Endothelial cell of umbilical vein (primary cell): ENCODE measurements around the gene EXOSC9. TPM values are rescaled to one million over a fixed set of nuclear protein-coding genes. Genes with fewer than 3 reads are reported as not detected.

Experiments
- BruUV-seq: library from RNA; stranded (reverse); fragments of 400-500 nt; replicated peaks from 2 replicates; lab custom pipeline; 2021; lab: Mats Ljungman, UMichigan
- CTCF ChIA-PET: fragments of 300-600, 350-600 bp; sonication (Branson Sonifier 250); formaldehyde crosslinking; loops from one replicate; lab custom pipeline; 2021; ENCODE audit warnings: antibody characterized with exemption, inconsistent platforms; lab: Charles Lee
- POLR2A ChIA-PET: fragments of 300-600, 350-600 bp; sonication (Branson Sonifier 250); formaldehyde crosslinking; loops from one replicate; lab custom pipeline; 2021; ENCODE audit warnings: antibody characterized with exemption, inconsistent platforms; lab: Charles Lee
- DNase-seq: peaks from one replicate; pipeline ENCODE4 v3.0.0-alpha.2; 2011; ENCODE audit warnings: low read depth, low spot score
- FAIRE-seq: peaks from 2 replicates; lab custom pipeline; 2011; peaks lifted over from hg19 to GRCh38; lab: Jason Lieb, UNC
- H2AFZ ChIP-seq: 2 replicates; pipeline ENCODE4 v1.6.0; 2012; ENCODE audit warnings: low read depth, low read length, control low read depth, inconsistent platforms
- H3K27ac ChIP-seq: 2 replicates; pipeline ENCODE4 v1.5.1; 2011; ENCODE audit warnings: low read depth, mild to moderate bottlenecking, control low read depth, low read length, moderate library complexity; ENCODE audit not compliant: insufficient read depth
- H3K27me3 ChIP-seq, 2 experiments: 2 replicates each; pipeline versions ENCODE4 v1.6.0 to v1.6.1; 2011; ENCODE audit warnings: low read length in 2 of 2, mixed read lengths in 1 of 2; ENCODE audit not compliant: control insufficient read depth in 2 of 2, insufficient read depth in 2 of 2
- H3K36me3 ChIP-seq, 2 experiments: 2 replicates in 1 of 2; 3 replicates in 1 of 2; pipeline ENCODE4 v1.5.1; 2011; ENCODE audit warnings: low read length in 2 of 2, mild to moderate bottlenecking in 1 of 2, moderate library complexity in 1 of 2; ENCODE audit not compliant: control insufficient read depth in 2 of 2, insufficient read depth in 2 of 2; ENCODE audit errors: extremely low read depth in 1 of 2
- H3K4me1 ChIP-seq: 3 replicates; pipeline ENCODE4 v1.5.1; 2011; ENCODE audit warnings: mild to moderate bottlenecking, low read length; ENCODE audit not compliant: control insufficient read depth, insufficient read depth; ENCODE audit errors: extremely low read depth
- H3K4me2 ChIP-seq: 2 replicates; pipeline ENCODE4 v1.6.1; 2011; ENCODE audit warnings: low read length, control low read depth, mixed read lengths; ENCODE audit not compliant: insufficient read depth
- H3K4me3 ChIP-seq, 3 experiments: fragments of 200-600 bp in 1 of 3; sonication (generic), shearing (Covaris generic) in 1 of 3; replicated peaks in 1 of 3; 2 replicates each; pipeline ENCODE4 v1.5.1; 2011 to 2016; ENCODE audit warnings: control low read depth in 3 of 3, low read length in 3 of 3, mild to moderate bottlenecking in 2 of 3, inconsistent platforms in 1 of 3, low read depth in 1 of 3, moderate library complexity in 1 of 3; ENCODE audit not compliant: insufficient read depth in 1 of 3
- H3K79me2 ChIP-seq: 2 replicates; pipeline ENCODE4 v1.6.0; 2012; ENCODE audit warnings: low read length, inconsistent platforms; ENCODE audit not compliant: control insufficient read depth, insufficient read depth
- H3K9ac ChIP-seq: replicated peaks from 2 replicates; pipeline ENCODE3; 2011; ENCODE audit warnings: low read length, control low read depth; ENCODE audit not compliant: insufficient read depth; ENCODE audit errors: extremely low read depth
- H3K9me1 ChIP-seq: replicated peaks from 3 replicates; pipeline ENCODE4 v1.6.0; 2011; ENCODE audit warnings: mild to moderate bottlenecking, low read length; ENCODE audit not compliant: control insufficient read depth, insufficient read depth; ENCODE audit errors: extremely low read depth
- H3K9me3 ChIP-seq: replicated peaks from 2 replicates; pipeline ENCODE4 v1.5.1; 2012; ENCODE audit warnings: low read length, inconsistent platforms; ENCODE audit not compliant: control insufficient read depth, insufficient read depth
- H4K20me1 ChIP-seq: replicated peaks from 2 replicates; pipeline ENCODE3; 2011; ENCODE audit warnings: mild to moderate bottlenecking, low read length; ENCODE audit not compliant: control insufficient read depth, insufficient read depth; ENCODE audit errors: extremely low read depth
- EZH2 ChIP-seq: IDR thresholded peaks from 2 replicates; pipeline ENCODE4 v1.6.1; 2012; ENCODE audit warnings: borderline replicate concordance, low read depth, mild to moderate bottlenecking, moderate library complexity, low read length, inconsistent platforms; ENCODE audit not compliant: severe bottlenecking
- GATA2 ChIP-seq: IDR thresholded peaks from 2 replicates; pipeline ENCODE4 v1.7.0; 2011; ENCODE audit warnings: low read depth, mild to moderate bottlenecking, moderate library complexity, mixed read lengths, low read length; ENCODE audit not compliant: insufficient read length, insufficient read depth
- JUN ChIP-seq: IDR thresholded peaks from 2 replicates; pipeline ENCODE4 v1.6.1; 2011; ENCODE audit warnings: borderline replicate concordance, low read depth; ENCODE audit not compliant: insufficient read length, insufficient read depth
- POLR2A ChIP-seq: IDR thresholded peaks from 2 replicates; pipeline ENCODE4 v1.6.1; 2012; ENCODE audit warnings: low read depth, mild to moderate bottlenecking, control low read depth, low read length
- POLR2AphosphoS5 ChIP-seq: IDR thresholded peaks from 2 replicates; pipeline ENCODE4 v1.6.1; 2012; ENCODE audit warnings: low read depth, mild to moderate bottlenecking, control low read depth, low read length, moderate library complexity; ENCODE audit not compliant: insufficient read depth
- dilution Hi-C: fragments of 300-500 bp; cut with MboI; formaldehyde crosslinking; loops from one replicate; pipeline ENCODE4 v1.15.0; 2019; ENCODE audit warnings: low sequenced_read_pairs; ENCODE audit not compliant: extremely low pct_ligation_motif_present
- intact Hi-C: fragments of 100-400 bp; cut with micrococcal nuclease; formaldehyde crosslinking; loops from one replicate; pipeline ENCODE4 v1.10.0; 2022
- polyA plus RNA-seq, 4 experiments: library from polyadenylated mRNA; depleted of rRNA in 3 of 4; stranded (reverse) in 3 of 4; unstranded in 1 of 4; fragments of >200 nt; gene quantifications; 2 replicates each; pipeline versions ENCODE4 v1.2.1 to v1.2.3, GENCODE V29; 2011 to 2012; ENCODE audit warnings: missing spikeins in 1 of 4
- total RNA-seq: library from RNA; stranded (reverse); gene quantifications from 2 replicates; pipeline ENCODE4 v1.2.3, GENCODE V29; 2021
- TF ChIP-seq, protein P1 (sequence below): IDR thresholded peaks from 2 replicates; pipeline ENCODE4 v1.6.1; 2011; ENCODE audit not compliant: insufficient read depth, insufficient read length

Gene EXOSC9
- total and polyA plus RNA-seq, 2 donors (not counting 3 experiments of a cell fraction or from before 2014, with no cell fraction given), result 19.0 to 46.3 TPM

DNA sequence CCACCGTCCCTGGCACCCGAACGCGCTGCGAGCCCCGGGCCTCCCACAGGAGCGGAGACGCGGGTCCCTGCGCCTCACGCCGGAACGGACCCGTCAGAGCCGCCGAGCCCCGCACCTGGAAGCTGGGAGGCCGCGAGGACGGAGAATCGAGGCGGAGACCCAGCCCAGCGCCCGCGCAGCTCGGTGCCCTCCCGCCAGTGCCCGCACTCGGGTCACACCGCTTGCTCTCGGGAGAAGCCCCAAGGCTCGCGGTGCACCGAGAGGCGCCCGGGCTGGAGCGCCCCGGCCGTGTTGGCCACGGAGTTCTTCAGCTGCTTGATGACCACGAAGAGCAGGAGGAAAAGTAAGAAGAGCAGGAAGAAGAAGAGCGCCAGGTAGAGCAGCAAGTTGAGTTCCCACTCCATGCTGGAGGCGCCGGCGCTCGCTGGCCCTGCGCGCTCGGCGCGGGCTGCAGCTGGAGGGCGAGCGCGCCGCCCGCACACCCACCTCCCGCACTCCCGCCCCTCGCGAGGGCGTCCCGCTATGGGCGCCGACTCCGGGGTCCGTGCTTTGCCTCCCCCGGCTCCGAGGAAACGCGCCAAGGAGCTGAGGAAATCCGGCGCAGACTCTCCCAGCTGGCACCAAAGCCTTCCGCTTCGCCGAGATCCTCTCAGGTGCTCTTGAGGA lies 36.3 kb upstream of the EXOSC9 start, which contains the start of gene SMIM43:
Gene SMIM43 (minus strand): TSS at position 463 of the 666 bp plus-strand sequence. CDS start 59 bp downstream, at position 404.
- BruUV-seq, result no TSS peak
- H3K79me2 ChIP-seq, result no peaks in the 10 kb centered on the region
- no peaks in the 10 kb centered on the region for H3K9me1 ChIP-seq
- H3K27ac ChIP-seq, result no peak within 1 kb of the TSS
- peak within 1 kb of the TSS; percentile 51 to 54 (median 52) for H3K4me3 ChIP-seq
- TF ChIP-seq, protein P1, sequence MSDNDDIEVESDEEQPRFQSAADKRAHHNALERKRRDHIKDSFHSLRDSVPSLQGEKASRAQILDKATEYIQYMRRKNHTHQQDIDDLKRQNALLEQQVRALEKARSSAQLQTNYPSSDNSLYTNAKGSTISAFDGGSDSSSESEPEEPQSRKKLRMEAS, result no peak
- TF ChIP-seq EZH2, result peak; percentile 56
- H3K9ac ChIP-seq, result peak within 1 kb of the TSS; percentile 8
- dilution Hi-C loops, result no loop called here
- peaks cover 5% of the 10 kb centered on the region for H3K4me1 ChIP-seq
- H3K36me3 ChIP-seq, result no peaks in the 10 kb centered on the region
- H3K4me2 ChIP-seq, result peak within 1 kb of the TSS; percentile 72
- CTCF ChIA-PET, result interaction anchor here (0.9 to 2.8 kb wide), 9 partner anchors 14 to 302 kb away, joined by 3 to 10 read pairs (median 4); no protein-coding TSS in a partner anchor
- intact Hi-C loops, result no loop called here
- FAIRE-seq, result no peak
- DNase-seq, result peak; percentile 13
- no peaks in the 10 kb centered on the region for H4K20me1 ChIP-seq
- H2AFZ ChIP-seq, result peak within 1 kb of the TSS; percentile 78
- H3K9me3 ChIP-seq, result no peaks in the 10 kb centered on the region
- H3K27me3 ChIP-seq, result peaks cover 28 to 35% of the 10 kb centered on the region in 2 experiments
- POLR2A ChIA-PET, result no interaction called here

DNA sequence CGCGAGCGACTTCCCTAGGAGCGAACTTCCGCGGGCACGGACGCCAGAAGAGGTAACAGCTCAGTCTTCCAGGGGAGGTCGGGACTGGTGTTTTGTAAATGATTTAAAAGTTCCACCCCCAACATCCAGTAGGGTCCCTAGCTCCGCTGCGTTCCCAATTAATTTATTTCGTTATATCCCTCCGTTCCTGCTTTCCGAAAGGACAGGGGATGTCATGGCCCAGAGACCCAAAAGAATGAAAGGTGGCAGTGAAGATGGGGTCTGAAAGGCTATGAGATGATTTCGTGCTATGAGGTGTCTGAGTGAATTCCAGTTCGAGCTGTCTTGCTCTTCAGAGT lies 35.8 kb upstream of the EXOSC9 start:
- ChIA-PET POLR2A (no interaction called here), CTCF (interaction anchor here (0.9 to 2.8 kb wide), 9 partner anchors 13 to 303 kb away, joined by 3 to 10 read pairs (median 4); no protein-coding TSS in a partner anchor)
- FAIRE-seq (peak; percentile 33), DNase-seq (peak; percentile 4)
- H3K9me1 ChIP-seq, result no peaks in the 10 kb centered on the region
- H3K27ac ChIP-seq, result no peak overlapping the region
- H3K4me3 ChIP-seq, result peak overlapping the region; percentile 51 to 54 (median 52)
- TF ChIP-seq JUN (no peak), POLR2A (no peak), EZH2 (peak; percentile 4), GATA2 (no peak), POLR2AphosphoS5 (no peak)
- TF ChIP-seq, protein P1, result no peak
- H3K9ac ChIP-seq, result no peak overlapping the region
- H3K36me3 ChIP-seq, result no peaks in the 10 kb centered on the region
- no peaks in the 10 kb centered on the region for H3K79me2 ChIP-seq
- H2AFZ ChIP-seq, result peak overlapping the region; percentile 78
- intact Hi-C loops (no loop called here), dilution Hi-C loops (no loop called here)
- no TSS peak for BruUV-seq
- peaks cover 5% of the 10 kb centered on the region for H3K4me1 ChIP-seq
- no peaks in the 10 kb centered on the region for H4K20me1 ChIP-seq
- peak overlapping the region; percentile 72 for H3K4me2 ChIP-seq
- no peaks in the 10 kb centered on the region for H3K9me3 ChIP-seq
- peaks cover 28 to 35% of the 10 kb centered on the region in 2 experiments for H3K27me3 ChIP-seq
